HEK293 (cell line): ENCODE data around the gene CLCN3.

Source experiments
- KLF16 ChIP-seq: fragments of 450-650 bp; formaldehyde crosslinking; IDR thresholded peaks from 2 replicates; pipeline ENCODE4 v1.5.1; 2017; ENCODE audit warnings: missing biosample characterization, missing genetic modification characterization
- ZBTB17 ChIP-seq: fragments of 450-650 bp; formaldehyde crosslinking; IDR thresholded peaks from 2 replicates; pipeline ENCODE4 v1.5.1; 2016; ENCODE audit warnings: missing biosample characterization, missing genetic modification characterization
- ZBTB20 ChIP-seq: fragments of 450-650 bp; formaldehyde crosslinking; IDR thresholded peaks from 2 replicates; pipeline ENCODE4 v1.5.1; 2016; ENCODE audit warnings: missing biosample characterization, missing genetic modification characterization
- ZNF529 ChIP-seq: fragments of 450-650 bp; formaldehyde crosslinking; IDR thresholded peaks from 2 replicates; pipeline ENCODE4 v1.5.1; 2017; ENCODE audit warnings: missing genetic modification characterization, missing biosample characterization; ENCODE audit not compliant: insufficient replicate concordance
- ZNF707 ChIP-seq: fragments of 450-650 bp; formaldehyde crosslinking; IDR thresholded peaks from 2 replicates; pipeline ENCODE4 v1.5.1; 2016; ENCODE audit warnings: missing biosample characterization, missing genetic modification characterization
- TF ChIP-seq, protein P1 (sequence below): fragments of 450-650 bp; formaldehyde crosslinking; IDR thresholded peaks from 2 replicates; pipeline ENCODE4 v1.5.1; 2016; ENCODE audit warnings: missing biosample characterization, missing genetic modification characterization
- TF ChIP-seq, protein P2 (sequence below): fragments of 450-650 bp; formaldehyde crosslinking; IDR thresholded peaks from 2 replicates; pipeline ENCODE4 v1.5.1; 2017; ENCODE audit warnings: missing biosample characterization, missing genetic modification characterization

DNA sequence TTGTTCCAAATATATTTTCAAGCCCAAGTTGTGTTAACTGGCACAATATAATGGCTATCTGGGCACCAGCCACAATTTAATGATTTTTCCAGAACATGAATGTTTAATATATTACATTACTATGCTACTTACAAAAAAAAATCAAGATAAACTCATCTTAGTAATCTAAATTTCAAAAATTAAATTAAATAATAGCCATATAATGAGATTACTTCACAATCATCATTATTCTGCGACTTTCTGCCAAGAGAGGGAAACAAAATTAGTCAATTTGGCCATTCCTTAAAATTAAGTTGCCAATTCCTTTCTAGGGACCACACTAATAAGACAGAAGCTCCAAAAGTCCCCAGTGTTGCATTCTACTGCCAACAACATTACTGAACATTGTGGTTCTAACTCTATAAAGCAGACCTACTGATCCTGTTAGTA, 15.5 kb upstream of the CLCN3 start:
- TF ChIP-seq, protein P1, sequence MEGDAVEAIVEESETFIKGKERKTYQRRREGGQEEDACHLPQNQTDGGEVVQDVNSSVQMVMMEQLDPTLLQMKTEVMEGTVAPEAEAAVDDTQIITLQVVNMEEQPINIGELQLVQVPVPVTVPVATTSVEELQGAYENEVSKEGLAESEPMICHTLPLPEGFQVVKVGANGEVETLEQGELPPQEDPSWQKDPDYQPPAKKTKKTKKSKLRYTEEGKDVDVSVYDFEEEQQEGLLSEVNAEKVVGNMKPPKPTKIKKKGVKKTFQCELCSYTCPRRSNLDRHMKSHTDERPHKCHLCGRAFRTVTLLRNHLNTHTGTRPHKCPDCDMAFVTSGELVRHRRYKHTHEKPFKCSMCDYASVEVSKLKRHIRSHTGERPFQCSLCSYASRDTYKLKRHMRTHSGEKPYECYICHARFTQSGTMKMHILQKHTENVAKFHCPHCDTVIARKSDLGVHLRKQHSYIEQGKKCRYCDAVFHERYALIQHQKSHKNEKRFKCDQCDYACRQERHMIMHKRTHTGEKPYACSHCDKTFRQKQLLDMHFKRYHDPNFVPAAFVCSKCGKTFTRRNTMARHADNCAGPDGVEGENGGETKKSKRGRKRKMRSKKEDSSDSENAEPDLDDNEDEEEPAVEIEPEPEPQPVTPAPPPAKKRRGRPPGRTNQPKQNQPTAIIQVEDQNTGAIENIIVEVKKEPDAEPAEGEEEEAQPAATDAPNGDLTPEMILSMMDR (tag by site-specific recombination), result no peak
- no peak for TF ChIP-seq ZBTB20 (tag by site-specific recombination)
- no peak for TF ChIP-seq ZNF707 (tag by site-specific recombination)
- no peak for TF ChIP-seq ZBTB17
- TF ChIP-seq, protein P2, sequence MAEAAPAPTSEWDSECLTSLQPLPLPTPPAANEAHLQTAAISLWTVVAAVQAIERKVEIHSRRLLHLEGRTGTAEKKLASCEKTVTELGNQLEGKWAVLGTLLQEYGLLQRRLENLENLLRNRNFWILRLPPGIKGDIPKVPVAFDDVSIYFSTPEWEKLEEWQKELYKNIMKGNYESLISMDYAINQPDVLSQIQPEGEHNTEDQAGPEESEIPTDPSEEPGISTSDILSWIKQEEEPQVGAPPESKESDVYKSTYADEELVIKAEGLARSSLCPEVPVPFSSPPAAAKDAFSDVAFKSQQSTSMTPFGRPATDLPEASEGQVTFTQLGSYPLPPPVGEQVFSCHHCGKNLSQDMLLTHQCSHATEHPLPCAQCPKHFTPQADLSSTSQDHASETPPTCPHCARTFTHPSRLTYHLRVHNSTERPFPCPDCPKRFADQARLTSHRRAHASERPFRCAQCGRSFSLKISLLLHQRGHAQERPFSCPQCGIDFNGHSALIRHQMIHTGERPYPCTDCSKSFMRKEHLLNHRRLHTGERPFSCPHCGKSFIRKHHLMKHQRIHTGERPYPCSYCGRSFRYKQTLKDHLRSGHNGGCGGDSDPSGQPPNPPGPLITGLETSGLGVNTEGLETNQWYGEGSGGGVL, result no peak
- TF ChIP-seq KLF16 (tag by site-specific recombination), result no peak
- no peak for TF ChIP-seq ZNF529 (tag by site-specific recombination)
